Stimulated activated CD8-positive, alpha-beta memory T cell treated with anti-CD3 and anti-CD28 coated beads, Interleukin-7, amount 100 ng/mL, for 48 hours (primary cell): Measurements from ENCODE around the gene ABHD17C.
"Not testable (repeated sequence)": the region's sequence is repeated elsewhere in the genome, so short reads cannot be mapped to it uniquely, and the experiment has no call there.

ENCODE experiments used
- DNase-seq, 2 donors: peaks; one replicate each; pipeline ENCODE4 v3.0.0-alpha.2; 2020; ENCODE audit warnings: low read depth in 1 of 2; ENCODE audit errors: extremely low read depth in 1 of 2

ABHD17C gene

DNA sequence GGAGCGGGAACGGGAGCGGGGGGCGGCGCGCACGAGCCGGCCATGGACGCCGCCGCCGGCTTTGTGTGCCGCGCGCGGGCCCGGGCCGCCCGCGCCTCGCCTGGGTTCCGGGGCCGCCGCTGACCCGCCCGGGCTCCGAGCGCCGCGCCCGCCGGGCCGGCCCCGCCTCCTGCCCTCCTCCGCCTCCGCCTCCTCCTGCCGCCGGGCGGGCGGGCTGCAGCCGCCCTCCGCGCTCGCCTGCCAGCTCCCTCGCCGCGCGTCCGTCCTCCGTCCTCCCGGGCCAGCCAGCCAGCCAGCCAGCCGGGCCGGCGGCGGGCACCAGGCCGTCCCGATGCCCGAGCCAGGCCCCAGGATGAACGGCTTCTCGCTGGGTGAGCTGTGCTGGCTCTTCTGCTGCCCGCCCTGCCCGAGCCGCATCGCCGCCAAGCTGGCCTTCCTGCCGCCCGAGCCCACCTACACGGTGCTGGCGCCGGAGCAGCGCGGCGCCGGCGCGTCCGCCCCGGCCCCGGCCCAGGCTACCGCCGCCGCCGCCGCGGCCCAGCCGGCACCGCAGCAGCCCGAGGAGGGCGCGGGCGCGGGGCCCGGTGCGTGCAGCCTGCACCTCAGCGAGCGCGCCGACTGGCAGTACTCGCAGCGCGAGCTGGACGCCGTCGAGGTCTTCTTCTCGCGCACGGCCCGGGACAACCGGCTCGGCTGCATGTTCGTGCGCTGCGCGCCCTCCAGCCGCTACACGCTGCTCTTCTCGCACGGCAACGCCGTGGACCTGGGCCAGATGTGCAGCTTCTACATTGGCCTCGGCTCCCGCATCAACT is at the start of gene ABHD17C:
Gene ABHD17C (plus strand): TSS at position 212 of the 812 bp plus-strand sequence. CDS start 120 bp downstream, at position 332.
- peak in 1 of 2 donors; percentile 21 for DNase-seq

DNA sequence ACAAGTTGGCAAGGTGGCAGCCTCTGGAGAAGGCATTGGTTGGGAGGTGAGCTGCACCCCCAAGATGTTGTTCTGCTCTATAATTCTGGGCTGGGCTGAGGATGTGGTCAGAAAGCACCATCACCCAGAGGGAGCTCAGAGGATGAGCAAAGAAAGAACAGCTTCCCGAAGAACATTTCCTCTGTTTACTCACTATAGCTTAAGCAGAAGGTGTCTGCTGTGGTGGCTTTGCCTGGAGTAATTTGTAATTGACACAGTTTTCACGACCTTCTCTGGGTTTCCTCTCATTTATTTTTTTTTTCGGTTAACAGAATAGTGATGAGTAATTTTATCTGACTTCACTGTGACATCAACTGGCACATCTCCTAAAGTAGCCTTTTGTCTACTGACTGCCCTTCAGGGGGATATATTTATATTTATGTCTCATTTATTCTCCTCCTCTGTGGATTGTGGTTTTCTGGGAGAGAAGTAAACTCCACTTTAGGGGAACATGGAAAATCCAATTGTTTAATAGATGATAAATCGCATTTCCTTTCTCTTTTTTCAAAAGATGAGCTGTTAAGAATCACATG is 49.5 kb upstream of the ABHD17C start:
- no peak for DNase-seq

DNA sequence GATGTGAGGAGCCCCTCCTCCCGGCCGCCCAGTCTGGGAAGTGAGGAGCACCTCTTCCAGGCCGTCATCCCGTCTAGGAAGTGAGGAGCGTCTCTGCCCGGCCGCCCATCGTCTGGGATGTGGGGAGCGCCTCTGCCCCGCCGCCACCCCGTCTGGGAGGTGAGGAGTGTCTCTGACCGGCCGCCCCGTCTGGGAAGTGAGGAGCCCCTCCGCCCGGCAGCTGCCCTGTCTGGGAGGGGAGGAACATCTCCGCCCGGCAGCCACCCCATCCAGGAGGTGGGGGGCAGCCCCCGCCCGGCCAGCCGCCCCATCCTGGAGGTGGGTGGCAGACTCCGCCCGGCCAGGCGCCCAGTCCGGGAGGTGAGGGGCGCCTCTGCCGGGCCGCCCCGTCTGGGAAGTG is 47.7 kb upstream of the ABHD17C start:
- DNase-seq: not testable (repeated sequence)

DNA sequence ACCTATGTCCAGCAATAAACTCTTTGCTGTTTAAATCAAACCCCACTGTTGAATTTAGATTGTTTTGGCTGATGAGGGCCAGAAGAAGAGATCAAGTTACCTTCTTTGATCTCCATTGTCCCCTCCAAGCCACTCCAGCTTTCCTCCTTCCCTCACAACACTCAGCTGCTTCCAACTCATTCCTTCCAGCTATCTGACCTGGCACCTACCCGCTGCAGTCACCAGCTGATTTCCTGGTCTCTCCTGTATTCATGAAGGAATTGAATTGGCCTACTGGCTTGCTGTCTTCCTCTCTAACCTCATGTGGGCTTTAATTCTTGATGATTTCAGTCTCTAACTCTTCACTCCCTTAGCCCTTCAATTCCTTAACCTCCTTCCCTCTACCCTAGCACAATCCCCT is 40.8 kb upstream of the ABHD17C start:
- DNase-seq: no peak

DNA sequence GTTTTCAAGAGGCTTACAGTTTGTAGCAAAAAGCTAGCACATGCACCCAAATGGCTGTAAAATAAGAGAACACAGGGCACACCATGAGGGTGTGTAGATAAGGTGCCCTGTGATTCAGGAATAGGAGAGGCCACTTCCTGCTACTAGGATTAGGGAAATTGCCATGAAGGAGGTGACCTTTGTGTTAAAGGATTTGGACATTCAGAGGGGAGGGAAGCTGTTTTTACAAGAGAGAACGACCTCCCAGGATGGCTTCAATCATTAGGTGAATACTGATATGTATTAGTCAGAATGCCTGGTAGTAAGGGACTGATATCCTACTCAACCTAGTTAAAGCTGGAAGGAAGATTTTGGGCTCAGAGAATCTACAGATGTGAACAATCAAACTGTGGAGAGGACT is 35.7 kb upstream of the ABHD17C start:
- DNase-seq: no peak

DNA sequence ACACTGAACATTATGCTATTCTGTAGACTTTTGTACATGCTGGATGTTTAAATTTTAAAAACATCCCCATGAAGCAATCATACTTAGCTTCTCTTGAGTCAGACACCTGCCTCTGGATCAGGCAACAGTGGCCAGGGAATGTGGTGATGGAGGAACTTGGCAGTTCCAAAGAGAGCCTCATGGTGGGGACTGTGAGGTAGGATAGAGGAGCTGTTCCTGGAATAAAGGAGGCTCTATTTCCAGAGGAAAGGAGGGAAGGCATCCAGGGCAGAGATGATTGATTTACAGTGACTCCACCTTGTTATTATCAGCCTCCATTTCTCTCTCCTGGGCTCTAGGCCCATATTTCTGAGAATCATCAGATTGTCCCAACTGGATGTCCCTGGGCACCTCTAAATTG is 35.0 kb upstream of the ABHD17C start:
- no peak for DNase-seq

DNA sequence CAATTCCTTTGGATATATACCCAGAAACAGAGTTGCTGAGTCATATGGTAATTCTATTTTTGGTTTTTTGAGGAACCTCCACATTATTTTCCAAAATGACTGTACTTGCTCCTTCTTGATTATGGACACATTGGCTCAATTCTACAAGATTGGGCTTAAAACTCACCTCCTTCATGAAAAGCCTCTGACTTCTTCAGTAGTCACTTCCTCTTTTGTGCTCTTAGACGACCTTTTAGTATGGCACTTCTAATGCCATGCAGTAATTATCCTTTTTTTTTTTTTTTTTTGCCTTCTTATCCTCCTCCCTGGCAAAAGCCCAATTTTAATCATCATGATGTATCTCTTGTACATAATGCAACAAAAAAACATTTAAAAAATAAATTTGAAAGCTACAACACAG is 33.0 kb upstream of the ABHD17C start:
- DNase-seq: no peak

DNA sequence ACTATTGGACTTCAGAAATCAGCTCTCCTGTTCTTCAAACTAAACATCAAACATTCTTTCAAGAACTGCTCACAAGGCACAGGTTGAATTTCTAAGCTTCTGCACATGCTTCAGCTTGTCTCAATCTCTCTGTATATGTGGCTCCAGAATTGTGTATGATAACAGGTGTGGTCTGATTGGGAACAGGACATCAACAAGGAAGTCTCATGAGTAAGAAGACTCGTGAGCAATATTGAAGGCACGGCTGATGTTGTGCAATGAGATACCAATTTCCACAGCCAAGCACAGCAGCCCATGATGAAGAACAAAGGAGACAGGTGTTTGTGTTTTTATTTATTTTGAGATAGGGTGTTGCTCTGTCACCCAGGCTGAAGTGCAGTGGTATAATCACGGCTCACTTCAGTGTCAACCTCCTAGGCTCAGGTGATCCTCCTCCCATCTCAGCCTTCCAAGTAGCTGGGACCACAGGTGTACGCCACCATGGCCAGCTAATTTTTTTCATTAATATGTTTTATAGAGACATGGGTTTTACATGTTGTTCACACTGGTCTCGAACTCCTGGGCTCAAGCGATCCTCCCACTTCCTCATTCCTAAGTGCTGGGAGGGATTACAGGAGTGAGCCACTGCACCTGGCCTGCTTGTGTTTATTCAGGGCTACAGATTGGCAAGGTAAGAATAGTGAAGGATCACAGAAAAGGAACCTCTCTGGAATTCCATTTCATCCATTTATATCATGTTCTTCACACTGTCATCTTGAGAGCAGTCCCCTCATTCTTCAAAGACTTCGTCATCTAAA is 32.2 kb upstream of the ABHD17C start:
- no peak for DNase-seq

DNA sequence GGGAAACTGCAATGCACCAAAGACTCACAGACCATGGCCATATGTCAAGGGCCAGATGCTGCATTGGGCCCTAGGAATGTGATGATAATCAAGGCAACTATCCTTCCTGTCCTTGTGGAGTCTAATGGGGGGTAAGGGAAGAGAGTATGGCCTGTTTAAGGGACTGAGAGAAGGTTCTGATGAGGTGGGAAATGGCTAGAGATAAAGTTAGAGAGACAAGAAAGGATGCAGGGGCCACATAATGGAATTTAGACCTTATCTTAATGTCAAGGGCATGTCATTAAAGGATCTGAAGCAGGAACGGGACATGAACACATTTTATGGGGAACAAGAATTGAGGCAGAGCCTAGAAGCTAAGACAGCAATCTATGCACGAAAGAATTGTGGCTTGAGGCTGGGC is 30.0 kb upstream of the ABHD17C start:
- no peak for DNase-seq

DNA sequence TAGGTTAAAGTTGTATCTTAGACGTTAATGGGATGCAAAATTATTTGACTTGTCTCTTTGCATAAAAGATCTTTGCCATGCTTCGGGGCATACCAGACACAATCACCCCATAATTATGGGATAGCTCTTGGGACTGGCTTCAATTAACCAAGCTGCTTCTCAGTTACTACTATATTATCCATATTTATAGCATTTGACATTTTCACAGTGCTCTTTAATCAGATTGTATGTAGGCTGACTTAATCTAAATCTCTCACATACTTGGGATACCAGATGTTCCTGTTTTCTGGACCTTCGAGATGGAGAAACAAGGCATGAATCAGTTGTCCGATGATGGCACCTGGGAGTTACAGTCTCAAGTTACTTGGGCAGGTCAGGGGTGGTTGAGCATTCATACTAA is 27.2 kb upstream of the ABHD17C start:
- no peak for DNase-seq

DNA sequence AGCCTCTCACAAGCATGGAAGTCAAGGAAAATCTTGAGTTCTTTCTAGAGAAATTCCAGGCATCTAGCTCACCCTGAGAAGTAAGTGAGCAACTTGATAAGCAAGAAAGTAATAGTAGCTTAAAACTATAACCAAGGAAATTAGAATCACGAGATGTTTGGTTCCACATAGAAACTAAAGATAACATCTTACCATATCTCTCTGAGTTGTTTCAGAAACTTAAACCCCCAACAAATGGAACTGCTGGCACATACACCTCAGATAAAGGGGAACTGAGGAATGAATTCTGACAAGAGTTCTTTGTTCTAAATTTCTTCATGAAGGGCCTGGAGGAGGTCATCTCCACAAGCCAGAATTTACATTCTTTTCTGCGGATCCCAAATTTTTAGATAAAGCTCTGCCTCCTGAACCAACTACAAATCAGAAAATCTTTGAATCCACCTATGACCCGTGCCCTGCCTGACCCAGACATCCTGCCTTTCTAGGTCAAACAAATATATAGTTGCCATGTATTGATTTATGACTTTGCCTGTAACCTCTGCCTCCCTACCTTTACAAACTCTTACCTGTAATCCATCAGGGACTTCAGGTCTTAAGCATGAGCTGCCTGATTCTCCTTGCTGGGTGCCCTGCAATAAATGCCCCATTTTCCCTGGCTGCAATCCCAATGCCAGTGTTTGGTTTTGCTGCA is 26.4 kb upstream of the ABHD17C start:
- DNase-seq: no peak

DNA sequence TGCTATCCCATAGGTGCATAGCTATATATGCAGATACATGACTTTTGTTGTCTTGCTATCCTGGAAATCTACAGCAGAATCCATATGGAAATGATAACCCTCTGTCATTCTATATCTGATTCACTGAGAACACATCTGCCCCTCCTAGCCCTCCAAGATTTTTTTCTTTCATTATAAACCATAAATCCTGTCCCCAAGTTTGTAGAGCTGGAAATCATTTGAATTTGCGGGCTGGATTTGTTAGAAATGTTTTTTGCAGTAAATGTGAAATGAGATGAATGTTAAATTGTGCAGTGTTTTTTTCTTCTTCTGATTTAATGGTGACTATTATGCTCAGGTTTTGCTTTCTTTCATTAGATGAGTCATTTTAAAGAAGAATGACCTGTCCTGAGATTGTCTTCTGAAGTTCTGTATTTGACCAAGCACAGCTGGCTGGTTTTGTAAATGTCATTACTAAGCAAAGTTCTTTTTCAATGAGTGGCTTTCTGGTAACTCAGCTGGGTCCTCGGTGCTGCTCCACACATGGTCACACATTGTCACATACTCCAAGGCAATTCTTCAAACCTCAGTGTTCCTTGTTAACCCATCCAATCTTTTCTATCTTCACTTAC is 25.3 kb upstream of the ABHD17C start:
- no peak for DNase-seq

DNA sequence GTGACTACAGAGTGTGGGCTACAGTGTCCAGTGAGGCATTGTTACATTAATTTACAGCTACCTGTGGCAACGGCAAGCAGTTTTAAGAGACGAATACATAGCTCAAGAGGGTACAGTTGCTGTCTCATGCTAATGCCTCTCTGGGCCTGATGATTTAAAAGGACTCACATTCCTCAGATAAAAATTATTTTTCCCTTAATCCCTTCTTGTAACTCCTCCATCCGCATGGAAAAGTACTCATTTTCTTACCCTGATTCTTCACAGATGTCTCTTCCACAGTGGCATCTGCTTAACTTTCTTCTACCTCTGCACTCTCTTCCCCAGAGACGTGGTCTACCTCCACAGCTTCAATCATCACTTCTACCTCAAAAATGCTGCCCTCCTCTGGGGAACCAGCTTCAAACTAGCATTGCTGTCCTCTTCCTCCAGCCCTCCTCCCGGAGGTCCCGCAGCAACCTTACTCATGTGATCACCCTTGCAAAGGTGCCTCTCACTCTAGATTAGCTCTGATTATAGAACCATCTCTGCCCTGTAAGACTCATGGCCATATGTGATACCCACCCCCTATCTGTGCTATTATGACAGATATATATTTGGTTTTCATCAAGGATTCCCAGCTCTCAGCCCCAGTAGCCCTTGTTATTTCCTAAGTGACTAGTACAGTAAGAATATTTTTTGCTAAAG is 21.4 kb upstream of the ABHD17C start:
- no peak for DNase-seq

DNA sequence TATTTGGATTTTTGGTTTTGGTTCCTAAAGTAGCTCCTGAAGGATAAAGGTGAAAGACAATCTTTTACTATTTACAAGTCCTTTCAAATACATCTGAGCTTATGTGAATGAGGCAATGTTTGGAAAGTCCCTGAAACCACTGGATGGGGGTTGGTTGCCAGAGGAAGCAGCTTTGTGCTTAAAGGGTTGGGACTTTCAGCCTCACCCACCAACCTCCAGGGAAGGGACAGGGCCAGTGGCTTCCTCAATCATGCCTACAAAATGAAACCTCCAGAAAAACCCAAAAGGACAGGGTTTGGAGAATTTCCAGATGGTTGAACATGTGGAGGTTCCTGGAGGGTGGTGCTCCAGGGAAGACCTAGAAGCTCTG is 20.9 kb upstream of the ABHD17C start:
- DNase-seq: no peak

DNA sequence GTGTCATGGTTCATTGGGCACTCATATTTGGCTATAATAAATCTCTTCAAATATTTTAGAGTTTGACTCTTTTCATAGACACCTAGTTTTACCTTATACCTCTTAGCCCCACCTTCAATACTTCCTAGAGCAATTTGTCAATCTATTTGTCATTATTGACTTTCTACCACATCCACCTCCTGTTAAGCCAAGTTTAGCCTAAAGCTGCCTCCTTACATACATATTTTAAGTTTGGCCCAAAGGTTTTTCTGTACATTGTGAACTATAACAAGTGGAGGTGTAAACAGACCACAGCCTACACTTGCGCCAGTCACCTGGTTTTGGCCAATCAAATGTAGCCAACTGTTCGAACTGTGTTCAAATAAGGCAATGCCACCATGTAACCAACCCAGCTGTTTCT is 18.1 kb upstream of the ABHD17C start:
- DNase-seq: no peak

DNA sequence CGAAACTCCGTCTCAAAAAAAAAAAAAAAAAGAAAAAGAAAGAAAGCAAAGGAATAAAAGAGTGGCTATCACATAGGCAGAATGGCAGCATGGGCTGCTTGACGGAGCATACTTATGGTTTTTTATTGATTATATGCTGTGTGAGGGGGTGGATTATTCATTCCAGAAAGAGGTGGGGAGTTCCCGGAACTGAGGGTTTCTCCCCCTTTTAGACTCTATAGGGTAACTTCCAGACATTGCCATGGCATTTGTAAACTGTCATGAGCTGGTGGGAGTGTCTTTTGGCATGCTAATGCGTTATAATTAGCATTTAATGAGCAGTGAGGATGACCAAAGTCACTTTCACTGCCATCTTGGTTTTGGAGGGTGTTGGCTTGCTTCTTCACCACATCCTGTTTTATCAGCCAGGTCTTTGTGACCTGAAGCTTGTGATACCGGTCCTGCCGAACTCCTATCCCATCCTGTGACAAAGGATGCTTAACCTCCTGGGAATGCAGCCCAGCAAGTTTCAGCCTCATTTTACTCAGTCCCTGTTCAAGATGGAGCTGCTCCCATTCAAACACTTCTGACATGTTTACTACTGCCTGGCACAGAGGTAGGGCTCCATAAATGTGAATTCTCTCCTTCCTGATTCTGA is 15.8 kb upstream of the ABHD17C start:
- no peak for DNase-seq

DNA sequence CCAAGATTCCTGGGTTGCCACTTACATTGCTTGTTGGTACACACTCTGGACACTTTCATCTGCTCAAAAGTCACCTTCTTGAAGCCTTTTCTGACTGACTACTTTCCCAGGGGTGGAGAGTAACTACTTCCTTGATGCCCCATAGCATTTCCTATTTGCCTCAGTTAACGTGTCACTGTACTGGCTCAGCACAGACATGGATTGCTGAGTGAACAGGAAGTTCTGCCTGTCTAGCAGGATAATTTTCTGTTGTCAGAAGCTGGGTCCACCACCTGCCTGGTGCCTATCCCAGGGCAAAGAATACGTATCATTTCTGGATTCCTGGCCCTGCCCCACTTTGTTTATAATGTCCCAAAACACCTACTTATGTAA is 15.3 kb upstream of the ABHD17C start:
- no peak for DNase-seq

DNA sequence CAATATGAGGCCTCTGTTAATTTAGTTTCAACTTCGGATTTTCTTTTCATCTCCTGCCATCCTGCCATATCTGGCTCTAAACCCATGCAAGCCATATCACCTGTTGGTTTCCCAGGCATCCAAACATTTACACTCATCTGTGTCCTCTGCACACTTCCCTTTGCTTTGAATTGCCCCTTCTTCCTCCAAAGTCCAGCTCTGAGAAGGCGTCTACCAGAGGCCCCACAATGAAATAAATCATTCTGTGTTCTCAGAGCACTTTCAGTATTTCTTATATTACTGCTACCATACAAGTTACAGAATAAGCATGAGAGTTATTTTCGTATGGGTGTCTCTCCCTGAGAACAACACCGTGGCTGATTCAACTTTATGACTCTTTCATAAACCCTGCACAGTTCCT is 12.9 kb upstream of the ABHD17C start:
- DNase-seq: no peak

DNA sequence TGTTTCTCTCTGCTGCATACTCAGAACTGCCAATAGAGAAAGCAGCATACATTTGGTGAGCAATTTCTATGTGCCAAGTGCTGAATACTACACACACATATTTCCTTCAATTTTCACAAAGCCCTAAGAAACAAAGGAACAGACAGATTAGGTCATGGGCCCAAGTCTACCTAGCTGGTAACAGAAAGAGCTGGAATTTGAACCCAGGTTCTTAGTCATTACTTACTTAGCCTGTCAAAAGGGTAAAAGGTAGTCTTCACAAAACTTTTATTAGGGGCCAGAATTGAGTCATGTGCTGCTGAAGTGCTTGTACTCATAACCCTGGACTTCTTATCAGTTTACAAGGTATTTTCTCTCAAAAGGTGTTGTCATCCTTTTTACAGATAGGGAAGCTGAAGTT is 10.4 kb upstream of the ABHD17C start:
- DNase-seq: no peak

DNA sequence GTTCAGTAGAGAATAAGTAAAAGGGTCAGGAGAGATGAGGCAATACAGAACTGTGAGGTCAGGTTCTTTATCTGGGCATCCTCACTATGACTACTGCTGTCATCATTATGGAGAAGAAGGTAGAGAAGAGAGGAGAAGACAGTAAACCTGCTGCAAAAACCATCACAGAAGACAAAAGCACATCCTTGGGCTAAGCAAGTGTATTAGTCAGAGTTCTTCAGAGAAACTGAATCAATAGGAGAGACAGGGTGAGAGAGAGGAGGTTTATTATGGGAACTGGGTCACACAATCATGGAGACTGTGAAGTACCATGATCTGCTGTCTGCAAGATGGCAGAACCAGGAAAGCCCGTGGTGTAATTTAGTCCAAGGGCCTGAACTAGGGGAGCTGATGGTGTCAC is 9.5 kb upstream of the ABHD17C start:
- DNase-seq: no peak
